NCI-H2029 (cell line): ENCODE measurements around the gene TM9SF4.

Source experiments
- DNase-seq: peaks from one replicate; lab custom pipeline; 2025; lab: John Stamatoyannopoulos, UW

The TM9SF4 gene

GRCh38 chr20:32109392-32110172, at the start of gene TM9SF4:
TM9SF4 (plus strand) TSS chr20:32109714; CDS start chr20:32109741, 27 bp downstream.
- peak; percentile 97 for DNase-seq

GRCh38 chr20:32062776-32063170, 46.7 kb upstream of the TM9SF4 start:
- DNase-seq, result no peak

GRCh38 chr20:32063695-32064094, 45.8 kb upstream of the TM9SF4 start:
- no peak for DNase-seq

GRCh38 chr20:32064667-32065066, 44.8 kb upstream of the TM9SF4 start:
- no peak for DNase-seq

- no peak for DNase-seq
These were observed 42.2 kb upstream of the TM9SF4 start for GRCh38 chr20:32067234-32067821.

- DNase-seq, result no peak
These were observed 41.3 kb upstream of the TM9SF4 start for GRCh38 chr20:32068174-32068573.

GRCh38 chr20:32069711-32070110, 39.8 kb upstream of the TM9SF4 start:
- DNase-seq, result no peak

GRCh38 chr20:32070282-32070681, 39.2 kb upstream of the TM9SF4 start:
- DNase-seq, result no peak

- no peak for DNase-seq
These were observed 38.8 kb upstream of the TM9SF4 start for GRCh38 chr20:32070690-32071213.

- no peak for DNase-seq
These were observed 37.9 kb upstream of the TM9SF4 start for GRCh38 chr20:32071395-32072167.

GRCh38 chr20:32072168-32072750, 37.3 kb upstream of the TM9SF4 start:
- no peak for DNase-seq

- DNase-seq, result no peak
These were observed 34.0 kb upstream of the TM9SF4 start for GRCh38 chr20:32075534-32075933.

GRCh38 chr20:32077190-32077589, 32.3 kb upstream of the TM9SF4 start:
- no peak for DNase-seq

- no peak for DNase-seq
These were observed 31.2 kb upstream of the TM9SF4 start for GRCh38 chr20:32078322-32078721.

- no peak for DNase-seq
These were observed 30.7 kb upstream of the TM9SF4 start for GRCh38 chr20:32078791-32079190.

- no peak for DNase-seq
These were observed 29.8 kb upstream of the TM9SF4 start for GRCh38 chr20:32079655-32080109.

GRCh38 chr20:32080783-32081182, 28.7 kb upstream of the TM9SF4 start:
- no peak for DNase-seq

- DNase-seq, result no peak
These were observed 26.0 kb upstream of the TM9SF4 start for GRCh38 chr20:32083469-32083868.

- DNase-seq, result no peak
These were observed 22.4 kb upstream of the TM9SF4 start for GRCh38 chr20:32087070-32087469.

GRCh38 chr20:32088759-32089158, 20.8 kb upstream of the TM9SF4 start:
- DNase-seq, result no peak

GRCh38 chr20:32089637-32090362, 19.7 kb upstream of the TM9SF4 start:
- no peak for DNase-seq
